ENCODE results near the gene ATOSB. TPM values are rescaled to one million over a fixed set of nuclear protein-coding genes. Genes with fewer than 3 reads are reported as not detected.

Gene ATOSB
- total RNA-seq: 21.8 and 26.5 TPM in 2 replicates

GRCh38 chr9:35115680-35116538 lies at the start of gene ATOSB:
TSS of gene ATOSB (minus strand) at chr9:35115862. CDS start at chr9:35108274, 7,588 bp downstream.

GRCh38 chr9:35161713-35162604 lies 46.3 kb upstream of the ATOSB start, which contains the start of gene UNC13B:
TSS of gene UNC13B (plus strand) at chr9:35162009. CDS start at chr9:35162284, 275 bp downstream.

GRCh38 chr9:35102769-35103659 lies 12.6 kb downstream of the ATOSB start, which contains the start of gene STOML2:
TSS of gene STOML2 (minus strand) at chr9:35103131. CDS start at chr9:35103094, 37 bp downstream.

GRCh38 chr9:35096035-35096849 lies 19.4 kb downstream of the ATOSB start, which contains the start of gene PIGO:
TSS of gene PIGO (minus strand) at chr9:35096591. CDS start at chr9:35095565, 1,026 bp downstream.

GRCh38 chr9:35079426-35080341 lies 36.0 kb downstream of the ATOSB start, which contains the start of gene FANCG:
TSS of gene FANCG (minus strand) at chr9:35079942. CDS start at chr9:35079524, 418 bp downstream.

GRCh38 chr9:35072461-35073278 lies 43.0 kb downstream of the ATOSB start, which contains the start of gene VCP:
TSS of gene VCP (minus strand) at chr9:35072625. CDS start at chr9:35072353, 272 bp downstream.

Other genes starting within 250 kb of the ATOSB start
- under 0.01 TPM in 1 of 2 replicates, not detected in the other for gene PHF24, start 157.6 kb downstream of the ATOSB start, total RNA-seq
- 9.0 and 12.1 TPM in 2 replicates for gene DNAJB5, start 126.1 kb downstream of the ATOSB start, total RNA-seq
- 402 and 448 TPM in 2 replicates for gene VCP, start 43.2 kb downstream of the ATOSB start, total RNA-seq
- 11.7 and 23.1 TPM in 2 replicates for gene FANCG, start 35.9 kb downstream of the ATOSB start, total RNA-seq
- 13.5 and 13.6 TPM in 2 replicates for gene PIGO, start 19.3 kb downstream of the ATOSB start, total RNA-seq
- 157 and 220 TPM in 2 replicates for gene STOML2, start 12.7 kb downstream of the ATOSB start, total RNA-seq
- 42.5 and 43.8 TPM in 2 replicates for gene UNC13B, start 46.1 kb upstream of the ATOSB start, total RNA-seq

Measured in smooth muscle cell of trachea (primary cell).